OCI-LY3 (cell line): ENCODE data around the gene ABL1.

Source experiments
- EZH2phosphoT487 ChIP-seq: fragments of 200-600 bp; shearing (Covaris generic); IDR thresholded peaks from 2 replicates; pipeline ENCODE4 v1.6.1; 2018; ENCODE audit warnings: antibody characterized with exemption, mixed run types, low read depth
- TF ChIP-seq, protein P1 (sequence below): fragments of 200-600, 300-600 bp; sonication (generic); IDR thresholded peaks from 2 replicates; pipeline ENCODE4 v1.5.1; 2014; ENCODE audit warnings: antibody characterized with exemption, low read length, low read depth

GRCh38 chr9:130865921-130866320, 30.9 kb downstream of the ABL1 start:
- TF ChIP-seq, protein P1, sequence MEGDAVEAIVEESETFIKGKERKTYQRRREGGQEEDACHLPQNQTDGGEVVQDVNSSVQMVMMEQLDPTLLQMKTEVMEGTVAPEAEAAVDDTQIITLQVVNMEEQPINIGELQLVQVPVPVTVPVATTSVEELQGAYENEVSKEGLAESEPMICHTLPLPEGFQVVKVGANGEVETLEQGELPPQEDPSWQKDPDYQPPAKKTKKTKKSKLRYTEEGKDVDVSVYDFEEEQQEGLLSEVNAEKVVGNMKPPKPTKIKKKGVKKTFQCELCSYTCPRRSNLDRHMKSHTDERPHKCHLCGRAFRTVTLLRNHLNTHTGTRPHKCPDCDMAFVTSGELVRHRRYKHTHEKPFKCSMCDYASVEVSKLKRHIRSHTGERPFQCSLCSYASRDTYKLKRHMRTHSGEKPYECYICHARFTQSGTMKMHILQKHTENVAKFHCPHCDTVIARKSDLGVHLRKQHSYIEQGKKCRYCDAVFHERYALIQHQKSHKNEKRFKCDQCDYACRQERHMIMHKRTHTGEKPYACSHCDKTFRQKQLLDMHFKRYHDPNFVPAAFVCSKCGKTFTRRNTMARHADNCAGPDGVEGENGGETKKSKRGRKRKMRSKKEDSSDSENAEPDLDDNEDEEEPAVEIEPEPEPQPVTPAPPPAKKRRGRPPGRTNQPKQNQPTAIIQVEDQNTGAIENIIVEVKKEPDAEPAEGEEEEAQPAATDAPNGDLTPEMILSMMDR: no peak
- TF ChIP-seq EZH2phosphoT487: no peak
